Caco-2 (cell line): ENCODE results near the gene OR2AT4. TPM values are rescaled to one million over a fixed set of nuclear protein-coding genes. Genes with fewer than 3 reads are reported as not detected.
A peak's percentile ranks its signal among the peaks of the same experiment; 100 is the strongest.

ENCODE experiments used
- BruUV-seq: library from RNA; stranded (reverse); fragments of 400-500 nt; replicated peaks from 2 replicates; lab custom pipeline; 2021; lab: Mats Ljungman, UMichigan
- CTCF ChIA-PET: fragments of 300-600 bp; sonication (Branson Sonifier 250); formaldehyde crosslinking; loops from one replicate; lab custom pipeline; 2022; ENCODE audit warnings: antibody characterized with exemption; lab: Charles Lee
- POLR2A ChIA-PET: fragments of 300-600 bp; sonication (Branson Sonifier 250); formaldehyde crosslinking; loops from one replicate; lab custom pipeline; 2022; ENCODE audit warnings: antibody characterized with exemption; lab: Charles Lee
- DNase-seq, 2 experiments: peaks; one replicate each; pipeline versions ENCODE4 v3.0.0 to v3.0.0-alpha.2; 2020 to 2022
- H3K27me3 ChIP-seq: replicated peaks from 2 replicates; pipeline ENCODE4 v1.6.0; 2011; ENCODE audit warnings: low read length; ENCODE audit not compliant: control insufficient read depth, insufficient read depth
- H3K36me3 ChIP-seq: 2 replicates; pipeline ENCODE4 v1.5.1; 2011; ENCODE audit warnings: low read length; ENCODE audit not compliant: control insufficient read depth, insufficient read depth
- H3K4me1 ChIP-seq: fragments of 250-450 bp; sonication (Bioruptor Pico); 2 replicates; pipeline ENCODE4 v1.5.1; 2020; ENCODE audit warnings: mild to moderate bottlenecking
- H3K4me3 ChIP-seq: 2 replicates; pipeline ENCODE4 v1.5.1; 2011; ENCODE audit warnings: low read depth, mild to moderate bottlenecking, control low read depth, low read length
- H3K9me3 ChIP-seq: fragments of 250-450 bp; sonication (Bioruptor Pico); 2 replicates; pipeline ENCODE4 v1.5.1; 2020; ENCODE audit warnings: mild to moderate bottlenecking, moderate library complexity
- H3K27ac Mint-ChIP-seq: one replicate; pipeline ENCODE4 v1.8.0; 2022; ENCODE audit warnings: mixed read lengths; ENCODE audit not compliant: unreplicated experiment
- H3K27me3 Mint-ChIP-seq: one replicate; pipeline ENCODE4 v1.8.0; 2022; ENCODE audit warnings: mixed read lengths; ENCODE audit not compliant: insufficient read depth, unreplicated experiment
- H3K36me3 Mint-ChIP-seq: one replicate; pipeline ENCODE4 v1.8.0; 2022; ENCODE audit warnings: mild to moderate bottlenecking, mixed read lengths; ENCODE audit not compliant: insufficient read depth, unreplicated experiment
- H3K4me1 Mint-ChIP-seq: one replicate; pipeline ENCODE4 v1.8.0; 2022; ENCODE audit warnings: low read depth, mixed read lengths; ENCODE audit not compliant: unreplicated experiment
- H3K4me3 Mint-ChIP-seq: one replicate; pipeline ENCODE4 v1.8.0; 2022; ENCODE audit warnings: mild to moderate bottlenecking, moderate library complexity, mixed read lengths; ENCODE audit not compliant: unreplicated experiment
- H3K9me3 Mint-ChIP-seq: one replicate; pipeline ENCODE4 v1.8.0; 2022; ENCODE audit warnings: mixed read lengths; ENCODE audit not compliant: unreplicated experiment
- CTCF ChIP-seq, 2 experiments: fragments of 200-600 bp in 1 of 2; IDR thresholded peaks; 1 replicate in 1 of 2; 2 replicates in 1 of 2; pipeline versions ENCODE4 v1.5.1 to v1.8.0; 2011 to 2022; ENCODE audit warnings: antibody characterized with exemption in 1 of 2, control low read depth in 1 of 2, inconsistent platforms in 1 of 2, low read depth in 1 of 2, low read length in 1 of 2, mild to moderate bottlenecking in 1 of 2, moderate library complexity in 1 of 2; ENCODE audit not compliant: insufficient read depth in 1 of 2, severe bottlenecking in 1 of 2, unreplicated experiment in 1 of 2
- intact Hi-C: fragments of 100-400 bp; cut with micrococcal nuclease; formaldehyde crosslinking; loops from one replicate; pipeline ENCODE4 v1.10.0; 2022; ENCODE audit not compliant: unreplicated experiment
- total RNA-seq: library from RNA; stranded (reverse); gene quantifications from 2 replicates; pipeline ENCODE4 v1.2.3, GENCODE V29; 2022

Gene OR2AT4
- total RNA-seq, 1 experiment from 2014 or later = not detected

- DNase-seq = no peak
- peaks cover 9% of the 10 kb centered on the region for H3K27me3 Mint-ChIP-seq
- H3K4me1 ChIP-seq = no peaks in the 10 kb centered on the region
- no peaks in the 10 kb centered on the region for H3K4me1 Mint-ChIP-seq
- POLR2A ChIA-PET = no interaction called here
- H3K4me3 Mint-ChIP-seq = no peak overlapping the region
- BruUV-seq = no TSS peak
- H3K9me3 ChIP-seq = no peaks in the 10 kb centered on the region
- H3K9me3 Mint-ChIP-seq = no peaks in the 10 kb centered on the region
- H3K27ac Mint-ChIP-seq = no peak overlapping the region
- no peaks in the 10 kb centered on the region for H3K27me3 ChIP-seq
- intact Hi-C loops = loop anchor here (1.0 kb wide), 1 partner anchor 103 kb away; no protein-coding TSS in a partner anchor
- no peak for TF ChIP-seq CTCF (IDR thresholded peaks at IDR 0.05; ENCODE audit: insufficient read depth in 1 of 2, low read depth in 1 of 2, low read length in 1 of 2, severe bottlenecking in 1 of 2, unreplicated experiment in 1 of 2)
- no peaks in the 10 kb centered on the region for H3K36me3 Mint-ChIP-seq
- H3K4me3 ChIP-seq = no peak overlapping the region
- CTCF ChIA-PET = interaction anchor here (1.0 to 2.1 kb wide), 4 partner anchors 10 to 216 kb away, joined by 3 to 15 read pairs (median 8); no protein-coding TSS in a partner anchor
- H3K36me3 ChIP-seq = no peaks in the 10 kb centered on the region
These were observed 64.1 kb downstream of the OR2AT4 start for GRCh38 chr11:75032550-75032935.

DNA sequence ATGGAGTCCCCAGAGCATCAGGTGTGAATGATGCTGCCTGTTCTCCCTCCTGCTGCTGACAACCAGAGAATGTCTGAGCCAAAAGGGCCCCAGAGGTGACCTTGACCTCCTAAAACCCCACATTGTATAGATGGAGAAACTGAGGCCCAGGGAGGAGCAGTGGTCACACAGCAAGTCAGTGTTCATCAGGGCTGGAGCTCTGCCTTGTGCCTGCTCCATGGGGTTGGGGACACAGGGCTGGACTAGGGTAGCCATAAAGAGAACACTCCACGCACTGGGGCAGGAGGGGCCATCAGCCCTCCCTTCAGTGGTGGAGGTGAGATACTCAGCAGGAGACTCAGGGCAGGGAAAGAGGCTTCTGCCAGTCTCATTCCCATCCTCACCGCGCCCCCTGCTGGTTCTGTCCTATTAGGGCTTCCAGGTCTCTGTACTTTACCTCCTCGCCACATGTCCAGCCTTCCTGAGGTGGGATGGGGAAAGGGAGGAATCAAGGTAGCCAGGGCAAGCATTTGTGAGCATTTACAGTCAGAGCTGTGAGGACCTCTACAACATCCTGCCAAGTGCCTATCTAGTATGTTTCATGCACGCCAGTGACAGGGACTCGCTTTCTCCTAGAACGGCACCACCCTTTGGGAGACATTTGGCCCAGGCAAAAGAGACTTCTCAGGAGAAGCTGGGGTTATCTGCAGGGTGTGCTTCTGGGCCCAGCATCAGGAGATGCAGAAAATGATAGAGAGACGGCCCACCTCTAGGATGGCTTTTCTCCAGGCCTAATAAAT lies 64.7 kb downstream of the OR2AT4 start:
- Mint-ChIP-seq H3K4me3 (no peak overlapping the region), H3K9me3 (no peaks in the 10 kb centered on the region), H3K27ac (no peak overlapping the region), H3K27me3 (peaks cover 9% of the 10 kb centered on the region), H3K36me3 (no peaks in the 10 kb centered on the region), H3K4me1 (no peaks in the 10 kb centered on the region)
- intact Hi-C loops = loop anchor here (1.0 kb wide), 1 partner anchor 103 kb away; no protein-coding TSS in a partner anchor
- H3K36me3 ChIP-seq = no peaks in the 10 kb centered on the region
- BruUV-seq = no TSS peak
- no peaks in the 10 kb centered on the region for H3K27me3 ChIP-seq
- H3K4me1 ChIP-seq = no peaks in the 10 kb centered on the region
- POLR2A ChIA-PET = no interaction called here
- H3K4me3 ChIP-seq = no peak overlapping the region
- CTCF ChIA-PET = interaction anchor here (1.0 to 2.1 kb wide), 6 partner anchors 9 to 217 kb away, joined by 3 to 15 read pairs (median 6); no protein-coding TSS in a partner anchor
- DNase-seq = peak; percentile 90 to 92
- TF ChIP-seq CTCF (IDR thresholded peaks at IDR 0.05; ENCODE audit: insufficient read depth in 1 of 2, low read depth in 1 of 2, low read length in 1 of 2, severe bottlenecking in 1 of 2, unreplicated experiment in 1 of 2) = peak; percentile 97 to 98
- H3K9me3 ChIP-seq = no peaks in the 10 kb centered on the region

Other genes starting within 250 kb of the OR2AT4 start
- 9.7 and 11.9 TPM in 2 replicates for gene XRRA1, start 147.8 kb downstream of the OR2AT4 start, total RNA-seq
- gene SPCS2, start 147.6 kb downstream of the OR2AT4 start, total RNA-seq = 309 and 328 TPM in 2 replicates
- 19.3 and 21.8 TPM in 2 replicates for gene NEU3, start 107.9 kb downstream of the OR2AT4 start, total RNA-seq
- 231 and 277 TPM in 2 replicates for gene SLCO2B1, start 54.2 kb upstream of the OR2AT4 start, total RNA-seq
- 0.18 and 0.19 TPM in 2 replicates for gene TPBGL, start 143.9 kb upstream of the OR2AT4 start, total RNA-seq